GM12875 (cell line): ENCODE measurements around the gene OSBPL8.
"Not testable (repeated sequence)": the region's sequence is repeated elsewhere in the genome, so short reads cannot be mapped to it uniquely, and the experiment has no call there.

ENCODE experiments used
- H3K4me3 ChIP-seq: one replicate; pipeline ENCODE4 v1.5.1; 2011; ENCODE audit warnings: low read depth, low read length, control low read depth
- CTCF ChIP-seq: IDR thresholded peaks from 2 replicates; pipeline ENCODE4 v1.5.1; 2011; ENCODE audit warnings: low read depth, mild to moderate bottlenecking, control low read depth, inconsistent platforms, low read length, moderate library complexity, borderline replicate concordance; ENCODE audit not compliant: insufficient read depth

The OSBPL8 gene

GRCh38 chr12:76508128-76508980 lies 51.2 kb downstream of the OSBPL8 start:
- no peak for TF ChIP-seq CTCF
- no peak overlapping the region for H3K4me3 ChIP-seq

GRCh38 chr12:76506149-76506548 lies 53.4 kb downstream of the OSBPL8 start:
- TF ChIP-seq CTCF, result no peak
- no peak overlapping the region for H3K4me3 ChIP-seq

- no peak overlapping the region for H3K4me3 ChIP-seq
- no peak for TF ChIP-seq CTCF
These were observed 54.5 kb downstream of the OSBPL8 start for GRCh38 chr12:76505050-76505449.

GRCh38 chr12:76504606-76505005 lies 55.0 kb downstream of the OSBPL8 start:
- no peak for TF ChIP-seq CTCF

GRCh38 chr12:76503957-76504356 lies 55.6 kb downstream of the OSBPL8 start:
- H3K4me3 ChIP-seq, result no peak overlapping the region
- no peak for TF ChIP-seq CTCF

More at GRCh38 chr12:76504606-76505005, 55.0 kb downstream of the OSBPL8 start:
- H3K4me3 ChIP-seq, result no peak overlapping the region

GRCh38 chr12:76501390-76501789 lies 58.2 kb downstream of the OSBPL8 start:
- H3K4me3 ChIP-seq, result no peak overlapping the region
- no peak for TF ChIP-seq CTCF

- H3K4me3 ChIP-seq, result not testable (repeated sequence)
These were observed 60.4 kb downstream of the OSBPL8 start for GRCh38 chr12:76499136-76499535.

- TF ChIP-seq CTCF, result no peak
- no peak overlapping the region for H3K4me3 ChIP-seq
These were observed 64.0 kb downstream of the OSBPL8 start for GRCh38 chr12:76495556-76495955.
